Liver (tissue), 3 donors: Measurements from ENCODE around the gene RPS23.

Source experiments
- CTCF ChIP-seq: fragments of 150-350 bp; IDR thresholded peaks from 2 replicates; pipeline ENCODE4 v1.5.1; 2017; ENCODE audit warnings: improper control_type of control experiment, low read depth, low read length; ENCODE audit not compliant: missing input control
- EGR1 ChIP-seq, 2 donors: IDR thresholded peaks; 2 replicates each; pipeline ENCODE4 v1.6.1; 2016 to 2018; ENCODE audit warnings: antibody characterized with exemption in 2 of 2, low read depth in 2 of 2
- FOXA1 ChIP-seq: IDR thresholded peaks from 2 replicates; pipeline ENCODE4 v1.6.1; 2016; ENCODE audit warnings: antibody characterized with exemption
- GABPA ChIP-seq, 2 donors: IDR thresholded peaks in 1 of 2; conservative IDR thresholded peaks in 1 of 2; 2 replicates each; pipeline ENCODE4 v1.6.1; 2016; ENCODE audit warnings: antibody characterized with exemption in 2 of 2, mild to moderate bottlenecking in 1 of 2, moderate library complexity in 1 of 2
- JUND ChIP-seq, 2 donors: IDR thresholded peaks; 2 replicates each; pipeline ENCODE4 v1.6.1; 2016; ENCODE audit warnings: antibody characterized with exemption in 2 of 2
- MAX ChIP-seq: IDR thresholded peaks from 2 replicates; pipeline ENCODE4 v1.6.1; 2016; ENCODE audit warnings: antibody characterized with exemption
- RAD21 ChIP-seq, 2 donors: IDR thresholded peaks; 2 replicates each; pipeline ENCODE4 v1.6.1; 2016; ENCODE audit warnings: antibody characterized with exemption in 2 of 2, mild to moderate bottlenecking in 2 of 2
- RXRA ChIP-seq, 2 donors: IDR thresholded peaks; 2 replicates each; pipeline ENCODE4 v1.6.1; 2017 to 2018; ENCODE audit warnings: antibody characterized with exemption in 2 of 2, mild to moderate bottlenecking in 1 of 2
- SP1 ChIP-seq: IDR thresholded peaks from 2 replicates; pipeline ENCODE4 v1.6.1; 2018; ENCODE audit warnings: antibody characterized with exemption, mild to moderate bottlenecking
- TAF1 ChIP-seq: conservative IDR thresholded peaks from 2 replicates; pipeline ENCODE4 v1.6.1; 2016; ENCODE audit warnings: antibody characterized with exemption, mild to moderate bottlenecking
- YY1 ChIP-seq: IDR thresholded peaks from 2 replicates; pipeline ENCODE4 v1.6.1; 2016; ENCODE audit warnings: antibody characterized with exemption, mild to moderate bottlenecking
- ZBTB33 ChIP-seq: IDR thresholded peaks from 2 replicates; pipeline ENCODE4 v1.6.1; 2016; ENCODE audit warnings: antibody characterized with exemption
- donor health status: healthy.
- donor health status: healthy.

GRCh38 chr5:82259172-82259800 is 18.9 kb downstream of the RPS23 start:
- peak; percentile 18 for TF ChIP-seq CTCF
- TF ChIP-seq MAX = no peak
- TF ChIP-seq GABPA (IDR thresholded peaks at IDR 0.05 in 1 of 2, conservative IDR thresholded peaks at IDR 0.05 in 1 of 2) = no peak
- no peak for TF ChIP-seq YY1
- no peak for TF ChIP-seq RXRA (IDR thresholded peaks at IDR 0.05)
- TF ChIP-seq TAF1 = no peak
- TF ChIP-seq RAD21 (IDR thresholded peaks at IDR 0.05) = peak; percentile 54 to 65
- TF ChIP-seq FOXA1 = no peak
- no peak for TF ChIP-seq ZBTB33
- no peak for TF ChIP-seq SP1
- TF ChIP-seq JUND (IDR thresholded peaks at IDR 0.05) = no peak
- TF ChIP-seq EGR1 (IDR thresholded peaks at IDR 0.05; ENCODE audit: low read depth in 2 of 2) = no peak
